Fibroblast of pulmonary artery (primary cell): ENCODE results near the gene F12.

Source experiments
- DNase-seq: peaks from one replicate; pipeline ENCODE4 v3.0.0-alpha.2; 2010; ENCODE audit warnings: low read depth
- H3K4me3 ChIP-seq: replicated peaks from 2 replicates; pipeline ENCODE4 v1.5.1; 2011; ENCODE audit warnings: low read depth, mild to moderate bottlenecking, control low read depth, low read length, moderate library complexity
- CTCF ChIP-seq: IDR thresholded peaks from 2 replicates; pipeline ENCODE4 v1.5.1; 2011; ENCODE audit warnings: mild to moderate bottlenecking, control low read depth, low read length, inconsistent platforms; ENCODE audit errors: missing control alignments

Gene F12

DNA sequence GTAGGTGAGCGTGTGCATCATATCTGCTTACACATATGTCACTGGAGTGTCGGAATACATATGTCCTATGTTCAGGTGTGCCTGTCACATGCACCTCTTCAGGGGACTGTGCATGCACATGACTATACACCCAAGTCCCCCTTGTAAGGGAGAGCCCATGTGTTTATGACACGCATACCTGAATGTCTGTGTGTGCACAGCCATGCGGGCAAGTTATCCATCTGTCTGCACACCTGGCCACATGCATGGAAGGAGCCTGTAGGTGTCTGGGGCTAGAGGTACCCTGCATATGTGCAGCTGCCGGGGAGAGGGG is 52.3 kb downstream of the F12 start:
- no peak for DNase-seq
- no peak overlapping the region for H3K4me3 ChIP-seq
- TF ChIP-seq CTCF, result no peak

GRCh38 chr5:177356746-177357145 is 52.6 kb downstream of the F12 start:
- DNase-seq, result no peak
- no peak overlapping the region for H3K4me3 ChIP-seq
- no peak for TF ChIP-seq CTCF

DNA sequence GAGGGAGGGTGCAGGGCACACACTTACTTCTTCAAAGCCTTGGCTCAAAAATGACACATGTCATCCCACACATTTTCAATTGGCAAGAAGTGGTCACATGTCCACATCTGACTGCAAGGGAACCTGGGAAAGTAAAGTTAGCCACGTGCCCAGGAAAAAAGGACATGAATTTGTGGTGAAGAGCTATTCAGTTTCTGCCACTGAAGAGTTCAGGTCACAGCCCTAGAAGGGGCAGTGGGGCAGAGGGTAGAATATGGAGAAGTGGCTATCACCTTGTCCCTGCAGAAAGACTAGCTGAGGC is 53.5 kb downstream of the F12 start:
- no peak for TF ChIP-seq CTCF
- no peak overlapping the region for H3K4me3 ChIP-seq
- no peak for DNase-seq

DNA sequence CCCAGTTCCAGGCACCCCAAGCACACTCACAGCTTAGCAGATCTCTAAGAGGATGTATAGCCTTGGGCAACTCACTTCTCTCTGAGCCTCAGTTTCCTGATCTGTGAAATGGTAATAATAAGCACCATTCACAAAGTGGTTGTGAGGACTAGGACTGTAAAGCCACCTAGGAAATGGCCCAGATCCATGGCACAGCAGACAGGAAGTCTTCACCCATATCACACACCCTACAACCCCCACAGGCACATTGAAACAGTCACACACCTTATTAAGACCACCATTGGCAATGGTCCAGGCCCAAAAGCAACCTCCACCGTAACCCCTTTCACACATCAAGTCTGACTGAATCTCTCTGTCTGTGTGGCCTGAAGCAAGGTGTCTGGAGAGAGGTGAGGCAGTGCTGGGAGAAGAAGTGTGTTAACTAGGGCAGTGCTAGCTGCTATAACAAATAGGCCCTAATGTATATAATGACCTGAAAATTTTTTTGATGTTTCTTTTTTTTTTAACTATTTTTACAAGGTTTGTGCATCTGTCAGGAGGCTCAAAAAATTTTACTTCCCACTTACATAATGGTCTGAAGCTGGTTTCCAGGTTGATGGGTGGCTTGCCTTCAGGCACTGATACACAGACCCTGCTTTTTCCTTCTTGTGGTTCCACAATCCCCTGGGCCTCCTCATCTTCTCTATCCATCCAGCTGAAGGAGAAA is 54.0 kb downstream of the F12 start:
- no peak for TF ChIP-seq CTCF
- no peak for DNase-seq
- H3K4me3 ChIP-seq, result no peak overlapping the region

DNA sequence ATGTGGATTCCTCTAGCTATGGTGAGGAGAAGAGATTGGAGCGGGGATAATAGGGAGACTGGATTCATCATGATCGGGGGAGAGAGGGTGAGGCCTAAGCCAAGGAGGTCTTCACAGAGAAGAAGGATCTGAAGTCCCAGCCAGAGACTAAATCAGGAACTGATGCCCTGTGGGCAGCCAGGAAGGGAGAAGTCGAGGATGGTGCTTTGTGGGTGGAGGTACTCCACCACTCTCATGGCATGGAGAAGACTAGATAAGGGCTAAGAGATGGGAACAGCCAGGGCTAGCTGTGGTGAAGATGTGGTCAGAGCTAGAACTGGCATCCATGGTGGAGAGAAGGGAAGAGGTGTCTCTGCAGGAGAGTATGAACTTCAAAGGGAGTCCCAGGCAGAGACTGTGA is 54.7 kb downstream of the F12 start:
- no peak for TF ChIP-seq CTCF
- no peak overlapping the region for H3K4me3 ChIP-seq
- DNase-seq, result no peak

- TF ChIP-seq CTCF, result no peak
- no peak overlapping the region for H3K4me3 ChIP-seq
- no peak for DNase-seq
Observed at GRCh38 chr5:177354256-177354655, 55.1 kb downstream of the F12 start.

GRCh38 chr5:177353093-177353492 is 56.3 kb downstream of the F12 start:
- no peak for DNase-seq
- H3K4me3 ChIP-seq, result no peak overlapping the region
- no peak for TF ChIP-seq CTCF
